Activated CD4-positive, CD25-positive, alpha-beta regulatory T cell treated with anti-CD3 and anti-CD28 coated beads, Interleukin-2, amount 50 U/mL, for 72 hours (primary cell): ENCODE measurements around the gene SESN2.

Source experiments
- DNase-seq: peaks from one replicate; pipeline ENCODE4 v3.0.0; 2021

SESN2 gene

GRCh38 chr1:28249866-28250295 is 9.4 kb upstream of the SESN2 start:
- no peak for DNase-seq

- DNase-seq, result no peak
Measured at GRCh38 chr1:28256197-28256827, 3.0 kb upstream of the SESN2 start.

- DNase-seq, result no peak
Measured at GRCh38 chr1:28257736-28258135, 1.6 kb upstream of the SESN2 start.

GRCh38 chr1:28258628-28259251 is 578 bp upstream of the SESN2 start:
- DNase-seq, result no peak

GRCh38 chr1:28259934-28260802 is 850 bp downstream of the SESN2 start:
- DNase-seq, result peak; percentile 56

- no peak for DNase-seq
Measured at GRCh38 chr1:28260803-28261174, 1.5 kb downstream of the SESN2 start.

GRCh38 chr1:28264897-28265296 is 5.6 kb downstream of the SESN2 start:
- no peak for DNase-seq

- DNase-seq, result no peak
Measured at GRCh38 chr1:28265577-28265976, 6.3 kb downstream of the SESN2 start.

GRCh38 chr1:28266920-28267322 is 7.6 kb downstream of the SESN2 start:
- DNase-seq, result no peak

- no peak for DNase-seq
Measured at GRCh38 chr1:28267633-28268032, 8.3 kb downstream of the SESN2 start.

GRCh38 chr1:28269529-28269928 is 10.2 kb downstream of the SESN2 start:
- no peak for DNase-seq

- DNase-seq, result no peak
Measured at GRCh38 chr1:28272215-28272852, 13.0 kb downstream of the SESN2 start.

- no peak for DNase-seq
Measured at GRCh38 chr1:28273216-28273860, 14.0 kb downstream of the SESN2 start.

- no peak for DNase-seq
Measured at GRCh38 chr1:28278763-28279162, 19.4 kb downstream of the SESN2 start.

- no peak for DNase-seq
Measured at GRCh38 chr1:28279721-28280120, 20.4 kb downstream of the SESN2 start.

GRCh38 chr1:28280501-28280900 is 21.2 kb downstream of the SESN2 start:
- DNase-seq, result no peak

- DNase-seq, result no peak
Measured at GRCh38 chr1:28280977-28281381, 21.7 kb downstream of the SESN2 start.

- DNase-seq, result no peak
Measured at GRCh38 chr1:28281608-28282425, 22.5 kb downstream of the SESN2 start.

- no peak for DNase-seq
Measured at GRCh38 chr1:28282426-28283407, 23.4 kb downstream of the SESN2 start.

GRCh38 chr1:28286111-28286510 is 26.8 kb downstream of the SESN2 start:
- DNase-seq, result no peak

GRCh38 chr1:28288487-28288886 is 29.2 kb downstream of the SESN2 start:
- no peak for DNase-seq
